SHP77 treated with DMSO at 0.1 percent for 48 hours (cell line): ENCODE measurements around the gene LGALS1.
A peak's percentile ranks its signal among the peaks of the same experiment; 100 is the strongest.
"Not testable (repeated sequence)": the region's sequence is repeated elsewhere in the genome, so short reads cannot be mapped to it uniquely, and the experiment has no call there.

ENCODE experiments used
- DNase-seq: peaks from one replicate; lab custom pipeline; 2025; lab: John Stamatoyannopoulos, UW

Gene LGALS1

DNA sequence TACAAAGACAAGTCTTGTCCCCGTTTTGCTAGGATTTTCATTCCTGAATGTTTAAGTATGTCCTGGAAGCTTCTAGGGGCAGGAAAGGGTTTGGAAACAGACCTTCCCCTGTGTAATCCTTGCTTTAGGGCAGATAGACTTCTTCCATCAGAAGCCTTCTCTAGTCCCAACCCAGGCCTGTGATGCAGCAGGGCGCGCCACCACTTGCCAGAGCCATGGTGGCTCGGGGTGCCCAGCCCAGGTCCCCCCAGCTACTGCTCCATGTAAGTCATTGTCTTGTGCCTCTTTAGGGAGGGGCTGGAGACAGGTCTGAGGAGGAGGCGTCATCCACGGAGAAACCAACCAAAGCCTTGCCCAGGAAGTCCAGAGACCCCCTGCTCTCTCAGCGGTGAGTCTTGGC is 15.0 kb downstream of the LGALS1 start:
- no peak for DNase-seq

- DNase-seq, result no peak
Observed at GRCh38 chr22:37690901-37691504, 15.6 kb downstream of the LGALS1 start.

DNA sequence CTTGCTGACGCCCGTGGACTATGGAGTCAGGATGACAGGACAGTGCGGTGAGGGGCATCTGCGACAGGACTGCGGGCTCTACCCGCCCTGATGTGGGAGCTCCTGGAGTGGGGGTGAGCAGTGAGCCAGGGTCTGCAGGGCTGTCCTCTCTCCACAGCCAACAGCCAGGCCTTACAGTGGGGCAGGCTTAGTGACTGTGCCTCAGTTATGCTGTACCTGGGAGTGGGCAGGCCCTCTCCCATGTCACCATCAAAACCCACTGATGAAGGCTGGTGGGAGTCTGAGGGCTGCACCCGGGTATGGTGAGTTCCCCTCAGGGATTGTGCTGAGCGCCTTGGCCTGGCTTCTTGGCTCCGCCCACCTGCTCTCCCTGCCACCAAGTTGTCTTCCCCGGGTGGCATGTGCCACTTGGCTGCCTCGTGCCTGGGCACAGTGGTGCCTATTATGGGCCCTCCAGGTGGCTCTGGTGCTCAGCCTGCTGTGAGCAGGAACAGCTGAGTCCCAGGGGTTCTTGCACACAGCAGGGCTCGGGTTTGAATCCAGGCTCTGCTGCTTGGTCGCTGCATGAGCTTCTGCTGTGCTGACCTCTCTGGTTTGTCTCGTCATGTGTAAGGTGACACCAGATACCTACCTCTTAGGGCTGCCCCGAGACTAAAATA is 17.3 kb downstream of the LGALS1 start:
- no peak for DNase-seq

DNA sequence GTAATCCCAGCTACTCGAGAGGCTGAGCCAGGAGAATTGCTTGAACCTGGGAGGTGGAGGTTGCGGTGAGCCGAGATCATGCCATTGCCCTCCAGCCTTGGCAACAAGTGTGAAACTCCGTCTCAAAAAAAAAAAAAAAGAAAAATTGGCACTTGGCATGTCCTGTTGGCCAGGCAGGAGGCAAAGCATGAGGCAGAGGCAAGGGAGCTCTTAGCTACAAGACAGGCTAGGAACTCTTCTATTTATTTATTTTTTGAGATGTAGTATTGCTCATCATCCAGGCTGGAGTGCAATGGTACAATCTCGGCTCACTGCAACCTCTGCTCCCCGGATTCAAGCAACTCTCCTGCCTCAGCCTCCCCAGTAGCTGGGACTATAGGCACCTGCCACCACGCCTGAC is 18.7 kb downstream of the LGALS1 start:
- DNase-seq, result not testable (repeated sequence)

DNA sequence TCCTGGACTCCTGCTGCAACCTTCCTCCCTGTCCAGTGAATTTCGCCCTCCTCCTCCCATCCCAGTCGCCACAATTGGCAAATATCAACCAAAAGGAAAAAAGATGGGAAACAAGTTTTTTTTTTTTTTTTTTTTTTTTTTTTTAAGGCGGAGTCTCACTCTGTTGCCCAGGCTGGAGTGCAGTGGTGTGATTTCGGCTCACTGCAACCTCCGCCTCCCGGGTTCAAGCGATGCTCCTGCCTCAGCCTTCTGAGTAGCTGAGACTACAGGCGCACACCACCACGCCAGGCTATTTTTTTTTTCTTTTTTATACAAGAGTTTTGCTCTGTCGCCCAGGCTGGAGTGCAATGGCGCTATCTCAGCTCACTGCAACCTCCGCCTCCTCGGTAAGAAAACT is 20.8 kb downstream of the LGALS1 start:
- DNase-seq, result not testable (repeated sequence)

- peak; percentile 84 for DNase-seq
Observed at GRCh38 chr22:37696657-37697537, 21.5 kb downstream of the LGALS1 start, which contains the start of gene TRIOBP. Gene TRIOBP, plus strand, starts transcription at chr22:37697048. Its CDS starts 4,318 bp downstream, at chr22:37701366.

GRCh38 chr22:37697538-37697835 is 22.1 kb downstream of the LGALS1 start:
- DNase-seq, result no peak

DNA sequence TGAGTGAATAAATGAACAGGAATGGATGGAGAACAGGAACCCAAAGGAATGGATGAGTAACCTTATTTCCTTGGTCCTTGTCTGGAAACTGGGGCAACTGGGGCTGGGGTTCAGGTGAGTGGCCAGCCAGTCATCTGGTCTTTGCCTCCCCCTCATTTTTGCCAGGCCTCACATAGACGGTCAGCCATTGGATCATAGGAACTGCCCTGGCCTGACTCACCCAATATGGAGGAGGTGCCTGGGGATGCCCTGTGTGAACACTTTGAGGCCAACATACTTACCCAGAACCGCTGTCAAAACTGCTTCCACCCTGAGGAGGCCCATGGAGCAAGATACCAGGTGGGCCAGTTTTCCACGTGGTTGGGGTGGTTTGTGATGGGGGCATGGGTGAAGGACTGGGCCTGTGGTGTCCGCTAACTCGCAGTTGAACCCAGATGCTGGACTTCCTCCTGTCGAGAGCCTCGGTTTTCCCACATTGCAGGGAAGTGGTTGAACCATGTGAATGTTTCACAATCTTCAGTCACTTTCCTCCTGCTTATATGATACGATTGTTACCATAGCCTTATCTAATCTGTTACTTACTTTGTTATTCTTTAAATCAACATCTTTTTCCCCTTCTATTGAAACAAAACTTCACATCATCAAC is 25.8 kb downstream of the LGALS1 start:
- no peak for DNase-seq

DNA sequence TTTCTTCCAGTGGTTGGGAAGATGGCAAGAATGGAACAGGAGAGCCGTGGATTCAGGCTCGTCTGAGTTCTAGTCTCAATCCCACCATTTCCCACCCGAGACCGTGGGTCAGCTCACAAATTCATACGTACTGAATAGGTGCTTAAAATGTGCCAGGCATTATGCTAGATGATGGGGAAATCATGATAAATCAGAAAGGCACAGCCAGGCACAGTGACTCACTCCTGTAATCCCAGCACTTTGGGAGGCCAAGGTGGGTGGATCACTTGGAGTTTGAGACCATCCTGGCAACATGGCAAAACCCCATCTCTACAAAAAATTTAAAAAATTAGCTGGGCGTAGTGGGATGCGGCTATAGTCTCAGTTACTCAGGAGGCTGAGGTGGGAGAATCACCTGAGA is 28.5 kb downstream of the LGALS1 start:
- no peak for DNase-seq

DNA sequence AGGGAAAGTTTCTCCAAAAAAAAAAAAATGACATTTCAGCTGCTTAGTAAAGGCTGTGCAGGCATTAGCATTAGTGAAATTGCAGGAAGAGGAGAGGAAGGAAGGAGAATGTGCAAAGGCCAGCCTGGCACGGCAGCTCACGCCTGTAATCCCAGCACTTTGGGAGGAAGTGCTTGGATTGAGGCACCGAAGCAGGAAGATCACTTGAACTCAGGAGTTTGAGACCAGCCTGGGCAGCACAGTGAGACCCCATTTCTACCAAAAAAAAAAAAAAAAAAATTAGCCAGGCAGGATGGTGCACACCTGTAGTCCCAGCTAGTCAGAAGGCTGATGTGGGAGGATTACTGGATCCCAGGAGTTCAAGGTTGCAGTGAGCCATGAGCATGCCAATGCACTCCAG is 29.2 kb downstream of the LGALS1 start:
- no peak for DNase-seq

- DNase-seq, result no peak
Observed at GRCh38 chr22:37705205-37705604, 29.8 kb downstream of the LGALS1 start.

DNA sequence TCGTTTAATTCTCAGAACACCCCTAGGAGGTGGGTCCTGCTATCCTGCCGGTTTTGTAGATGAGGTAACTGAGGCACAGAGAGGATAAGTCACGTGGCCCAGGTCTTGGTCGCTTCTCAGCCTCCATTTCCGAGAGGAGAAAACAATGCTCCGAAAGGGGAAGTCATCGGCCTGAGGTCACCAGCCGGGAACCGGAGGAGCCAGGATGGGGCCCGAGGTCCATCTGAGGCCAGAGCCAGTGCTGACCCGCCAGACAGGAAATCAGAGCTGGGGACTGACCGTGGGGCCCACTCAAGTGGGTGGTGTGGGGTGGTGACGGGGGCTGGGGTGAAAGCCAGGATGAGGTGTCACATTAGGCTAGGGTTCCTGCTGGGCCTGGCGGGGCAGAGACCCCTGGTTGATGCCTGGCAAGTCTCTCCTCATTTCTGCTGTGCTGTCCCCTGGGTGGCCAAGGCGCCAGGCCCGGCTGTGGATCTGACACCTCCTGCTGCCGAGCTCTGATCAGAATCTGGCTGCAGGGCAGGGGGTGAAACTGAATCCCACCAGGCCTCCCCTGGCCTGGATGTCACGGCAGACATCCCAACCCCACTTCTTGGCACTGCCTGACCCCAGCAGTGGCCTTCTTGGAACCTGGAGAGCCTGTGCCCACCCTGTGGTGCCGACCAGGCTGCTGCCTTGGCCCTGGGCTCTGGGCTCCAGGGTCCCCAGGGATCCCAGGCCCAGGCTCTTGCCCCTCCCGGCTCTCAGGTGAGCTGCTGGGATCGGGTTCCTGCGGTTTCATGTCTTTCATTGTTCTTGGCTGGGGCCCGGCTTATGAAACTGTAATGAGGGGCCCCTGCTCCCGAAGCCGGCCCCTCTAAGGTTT is 33.4 kb downstream of the LGALS1 start:
- DNase-seq, result no peak

- DNase-seq, result no peak
Observed at GRCh38 chr22:37709445-37709765, 34.0 kb downstream of the LGALS1 start.

DNA sequence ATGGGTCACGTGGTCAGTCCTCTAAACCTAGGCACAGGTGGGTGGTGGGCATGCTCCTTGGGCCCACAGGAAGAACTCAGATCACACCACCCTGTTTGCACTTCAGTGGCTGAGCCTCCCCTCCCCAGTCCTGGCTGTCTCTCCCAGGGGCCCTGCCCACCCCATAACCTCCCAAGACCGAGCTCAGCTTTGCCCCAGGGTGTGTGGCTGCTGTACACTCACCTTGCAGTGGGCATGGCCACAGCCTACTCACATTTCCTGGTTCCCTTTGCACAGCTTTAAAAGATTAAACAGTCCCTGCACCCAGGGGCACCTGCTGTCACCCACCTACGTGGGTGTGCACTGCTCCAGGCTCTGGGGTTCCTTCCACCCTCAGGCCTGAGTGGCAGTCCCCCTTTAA is 35.2 kb downstream of the LGALS1 start:
- DNase-seq, result no peak

- no peak for DNase-seq
Observed at GRCh38 chr22:37711490-37711889, 36.1 kb downstream of the LGALS1 start.

- DNase-seq, result no peak
Observed at GRCh38 chr22:37713761-37714160, 38.3 kb downstream of the LGALS1 start.

- DNase-seq, result no peak
Observed at GRCh38 chr22:37714634-37715033, 39.2 kb downstream of the LGALS1 start.

- DNase-seq, result no peak
Observed at GRCh38 chr22:37715760-37716159, 40.3 kb downstream of the LGALS1 start.

DNA sequence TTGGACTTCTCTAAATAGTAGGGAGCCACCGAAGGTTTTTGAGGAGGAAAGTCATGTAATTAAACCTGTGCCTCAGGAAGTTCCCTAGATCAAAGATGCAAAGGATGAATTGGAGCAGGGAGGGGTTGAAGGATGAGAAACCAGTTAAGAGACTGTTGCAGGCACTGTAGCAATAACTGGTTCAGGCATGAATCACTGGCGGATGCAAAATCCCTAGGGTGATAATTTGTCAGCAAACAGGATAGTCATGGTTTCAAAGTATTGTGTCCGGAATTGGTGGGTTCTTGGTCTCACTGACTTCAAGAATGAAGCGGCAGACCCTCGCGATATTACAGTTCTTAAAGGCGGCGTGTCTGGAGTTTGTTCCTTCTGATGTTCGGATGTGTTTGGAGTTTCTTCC is 41.3 kb downstream of the LGALS1 start:
- no peak for DNase-seq

GRCh38 chr22:37717235-37717634 is 41.8 kb downstream of the LGALS1 start:
- not testable (repeated sequence) for DNase-seq

GRCh38 chr22:37717746-37718305 is 42.4 kb downstream of the LGALS1 start:
- DNase-seq, result not testable (repeated sequence)
